OCI-LY1 (cell line): ENCODE data around the gene HLCS.

Experiments used
- H2AFZ ChIP-seq: fragments of 200-600 bp; sonication (generic), shearing (Covaris generic); 2 replicates; pipeline ENCODE4 v1.6.0; 2014; ENCODE audit warnings: antibody characterized with exemption, mild to moderate bottlenecking, low read length
- H3F3A ChIP-seq: fragments of 200-600 bp; sonication (generic), shearing (Covaris generic); 2 replicates; pipeline ENCODE4 v1.6.0; 2014; ENCODE audit warnings: mild to moderate bottlenecking, antibody characterized with exemption, low read length, moderate library complexity; ENCODE audit not compliant: insufficient read depth
- H3K27ac ChIP-seq: fragments of 200-600 bp; sonication (generic); 2 replicates; pipeline ENCODE4 v1.5.1; 2014; ENCODE audit warnings: low read length, mixed run types, mild to moderate bottlenecking, low read depth; ENCODE audit not compliant: poor library complexity, severe bottlenecking
- H3K27me3 ChIP-seq: fragments of 200-600 bp; sonication (generic); 2 replicates; pipeline ENCODE4 v1.6.0; 2014; ENCODE audit warnings: antibody characterized with exemption, mild to moderate bottlenecking, low read length, moderate library complexity; ENCODE audit not compliant: insufficient read depth
- H3K36me3 ChIP-seq: fragments of 200-600 bp; sonication (generic); 2 replicates; pipeline ENCODE4 v1.6.1; 2014; ENCODE audit warnings: mild to moderate bottlenecking, antibody characterized with exemption, low read length, moderate library complexity, mixed read lengths; ENCODE audit not compliant: insufficient read depth
- H3K4me1 ChIP-seq: fragments of 200-600 bp; sonication (generic); 2 replicates; pipeline ENCODE4 v1.5.1; 2014; ENCODE audit warnings: mild to moderate bottlenecking, low read length, moderate library complexity; ENCODE audit not compliant: insufficient read depth, severe bottlenecking
- H3K4me2 ChIP-seq: fragments of 200-600 bp; sonication (generic), shearing (Covaris generic); 2 replicates; pipeline ENCODE4 v1.6.1; 2014; ENCODE audit warnings: low read length
- H3K4me3 ChIP-seq: fragments of 200-600 bp; sonication (generic); 2 replicates; pipeline ENCODE4 v1.5.1; 2014; ENCODE audit warnings: low read length, low read depth, mild to moderate bottlenecking, mixed read lengths; ENCODE audit not compliant: poor library complexity, severe bottlenecking
- H3K79me2 ChIP-seq: fragments of 200-600 bp; shearing (Covaris generic); 2 replicates; pipeline ENCODE4 v1.6.1; 2016; ENCODE audit warnings: mixed run types, low read length, mixed read lengths; ENCODE audit not compliant: insufficient read depth
- H3K9ac ChIP-seq: fragments of 200-600 bp; sonication (generic), shearing (Covaris generic); 2 replicates; pipeline ENCODE4 v1.6.1; 2014; ENCODE audit warnings: mild to moderate bottlenecking, low read length, mixed read lengths
- H3K9me2 ChIP-seq: fragments of 200-600 bp; sonication (generic), shearing (Covaris generic); 2 replicates; pipeline ENCODE4 v1.6.1; 2014; ENCODE audit warnings: low read depth, mild to moderate bottlenecking, low read length, mixed read lengths
- H3K9me3 ChIP-seq: fragments of 200-600 bp; shearing (Covaris generic); 2 replicates; pipeline ENCODE4 v1.6.1; 2014; ENCODE audit warnings: low read length, mixed read lengths
- H4K20me1 ChIP-seq: fragments of 200-600 bp; sonication (generic), shearing (Covaris generic); 2 replicates; pipeline ENCODE4 v1.6.0; 2016; ENCODE audit warnings: mild to moderate bottlenecking, low read length; ENCODE audit not compliant: insufficient read depth
- EZH2 ChIP-seq: fragments of 200-600 bp; sonication (generic), shearing (Covaris generic); IDR thresholded peaks from 2 replicates; pipeline ENCODE4 v1.8.0; 2017; ENCODE audit warnings: borderline replicate concordance, mixed run types, mild to moderate bottlenecking, antibody characterized with exemption, low read length, moderate library complexity, mixed read lengths
- TF ChIP-seq, protein P1 (sequence below): fragments of 200-600 bp; sonication (generic), shearing (Covaris generic); IDR thresholded peaks from 2 replicates; pipeline ENCODE4 v1.5.1; 2017; ENCODE audit warnings: mild to moderate bottlenecking, antibody characterized with exemption, low read length, moderate library complexity, mixed read lengths

The HLCS gene

DNA sequence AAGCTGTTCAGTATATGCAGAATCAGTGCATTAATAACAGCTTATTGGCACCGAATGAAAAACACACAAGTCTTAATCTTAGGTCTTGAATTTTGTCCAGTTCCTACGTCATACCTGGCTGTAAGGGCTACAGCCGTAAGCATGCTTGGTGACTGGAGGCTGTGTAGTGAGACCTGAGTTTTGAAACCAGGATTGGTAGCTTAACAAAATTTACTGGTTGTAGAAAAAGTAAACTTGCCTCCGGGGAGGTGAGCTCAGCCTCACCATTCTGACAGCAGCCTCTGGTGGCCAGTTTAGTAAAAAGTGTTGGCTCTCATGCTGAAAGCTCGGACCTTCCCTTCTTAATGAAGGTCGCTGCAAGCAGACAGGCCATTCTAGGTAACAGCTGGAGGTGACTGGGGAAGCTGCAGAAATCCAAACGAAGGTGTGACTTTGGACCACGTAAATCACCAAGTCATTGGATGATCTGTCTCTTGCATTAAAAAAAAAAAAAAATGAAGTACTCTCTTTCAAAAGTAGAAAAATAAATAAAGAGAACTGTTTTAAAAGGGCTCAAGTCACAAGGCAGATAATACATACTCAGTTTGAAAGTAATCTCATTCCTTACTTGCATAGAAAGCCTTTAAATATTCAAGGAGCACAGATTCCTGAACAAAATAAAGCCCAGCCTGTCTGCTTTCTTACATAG lies 48.9 kb downstream of the HLCS start:
- H3F3A ChIP-seq, result no peaks in the 10 kb centered on the region
- H3K79me2 ChIP-seq, result no peaks in the 10 kb centered on the region
- no peak overlapping the region for H3K4me3 ChIP-seq
- TF ChIP-seq EZH2, result no peak
- TF ChIP-seq, protein P1, sequence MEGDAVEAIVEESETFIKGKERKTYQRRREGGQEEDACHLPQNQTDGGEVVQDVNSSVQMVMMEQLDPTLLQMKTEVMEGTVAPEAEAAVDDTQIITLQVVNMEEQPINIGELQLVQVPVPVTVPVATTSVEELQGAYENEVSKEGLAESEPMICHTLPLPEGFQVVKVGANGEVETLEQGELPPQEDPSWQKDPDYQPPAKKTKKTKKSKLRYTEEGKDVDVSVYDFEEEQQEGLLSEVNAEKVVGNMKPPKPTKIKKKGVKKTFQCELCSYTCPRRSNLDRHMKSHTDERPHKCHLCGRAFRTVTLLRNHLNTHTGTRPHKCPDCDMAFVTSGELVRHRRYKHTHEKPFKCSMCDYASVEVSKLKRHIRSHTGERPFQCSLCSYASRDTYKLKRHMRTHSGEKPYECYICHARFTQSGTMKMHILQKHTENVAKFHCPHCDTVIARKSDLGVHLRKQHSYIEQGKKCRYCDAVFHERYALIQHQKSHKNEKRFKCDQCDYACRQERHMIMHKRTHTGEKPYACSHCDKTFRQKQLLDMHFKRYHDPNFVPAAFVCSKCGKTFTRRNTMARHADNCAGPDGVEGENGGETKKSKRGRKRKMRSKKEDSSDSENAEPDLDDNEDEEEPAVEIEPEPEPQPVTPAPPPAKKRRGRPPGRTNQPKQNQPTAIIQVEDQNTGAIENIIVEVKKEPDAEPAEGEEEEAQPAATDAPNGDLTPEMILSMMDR, result peak; percentile 41
- H3K9me2 ChIP-seq, result no peaks in the 10 kb centered on the region
- H3K27me3 ChIP-seq, result no peaks in the 10 kb centered on the region
- no peak overlapping the region for H2AFZ ChIP-seq
- no peaks in the 10 kb centered on the region for H3K4me1 ChIP-seq
- no peaks in the 10 kb centered on the region for H3K36me3 ChIP-seq
- no peak overlapping the region for H3K9ac ChIP-seq
- H3K27ac ChIP-seq, result no peak overlapping the region
- no peaks in the 10 kb centered on the region for H4K20me1 ChIP-seq
- no peaks in the 10 kb centered on the region for H3K9me3 ChIP-seq
- no peak overlapping the region for H3K4me2 ChIP-seq

DNA sequence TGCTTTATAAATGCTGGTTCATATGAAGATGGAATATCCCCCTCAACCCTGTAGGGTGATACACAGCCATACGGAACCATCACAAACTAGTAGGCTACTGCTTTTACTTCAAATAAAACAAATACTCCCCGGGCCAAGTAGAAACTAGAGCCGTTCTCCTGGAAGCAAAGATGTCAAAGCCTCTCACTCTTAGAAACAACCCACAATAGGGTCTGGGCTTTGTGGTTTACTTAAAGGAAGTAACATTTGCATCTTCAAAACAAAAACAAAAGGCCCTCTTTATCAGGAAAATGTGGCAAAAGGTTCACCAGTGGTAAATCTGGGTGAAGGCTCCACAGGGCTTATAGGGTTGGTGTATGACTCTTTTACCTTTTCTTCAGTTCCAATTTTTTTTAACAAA lies 49.8 kb downstream of the HLCS start:
- TF ChIP-seq, protein P1, result no peak
- no peak for TF ChIP-seq EZH2
- no peak overlapping the region for H3K27ac ChIP-seq
- H3K4me2 ChIP-seq, result no peak overlapping the region

DNA sequence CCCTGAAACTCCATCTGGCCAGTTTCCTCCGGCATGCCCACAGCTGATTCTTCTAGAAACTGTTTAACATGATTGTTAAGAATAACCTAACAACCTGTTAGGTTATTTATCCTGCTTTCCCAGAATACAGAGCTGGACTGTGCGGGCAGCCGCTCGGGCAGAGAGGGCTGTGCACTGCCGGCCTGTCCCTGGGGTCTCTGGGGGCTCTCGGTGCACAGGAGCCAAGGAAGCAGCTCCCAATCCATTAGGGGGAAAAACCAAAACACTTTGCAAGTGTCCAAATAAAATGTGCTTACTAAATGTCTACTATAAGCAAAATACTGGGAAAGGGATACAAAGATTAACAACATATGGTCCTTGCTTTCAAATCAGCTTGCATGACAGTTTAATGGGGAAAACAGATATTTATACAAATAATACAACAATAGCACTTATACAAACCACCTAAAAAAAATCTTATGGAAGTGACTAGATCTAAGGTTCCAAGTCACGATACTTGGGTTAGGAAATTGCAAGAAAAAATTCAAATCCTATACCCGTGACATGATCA lies 50.7 kb downstream of the HLCS start:
- Histone ChIP-seq H3K9ac (no peak overlapping the region), H3K27ac (no peak overlapping the region), H3K79me2 (no peaks in the 10 kb centered on the region), H3F3A (no peaks in the 10 kb centered on the region), H3K4me3 (no peak overlapping the region), H3K9me3 (no peaks in the 10 kb centered on the region), H4K20me1 (no peaks in the 10 kb centered on the region), H3K4me1 (no peaks in the 10 kb centered on the region), H3K9me2 (no peaks in the 10 kb centered on the region), H2AFZ (no peak overlapping the region), H3K4me2 (no peak overlapping the region), H3K27me3 (no peaks in the 10 kb centered on the region), H3K36me3 (no peaks in the 10 kb centered on the region)
- no peak for TF ChIP-seq EZH2
- TF ChIP-seq, protein P1, result no peak

More for the DNA sequence above, 49.8 kb downstream of the HLCS start:
- no peaks in the 10 kb centered on the region for H3K27me3 ChIP-seq
- H3K9me2 ChIP-seq, result no peaks in the 10 kb centered on the region
- H3K9me3 ChIP-seq, result no peaks in the 10 kb centered on the region
- no peaks in the 10 kb centered on the region for H3K36me3 ChIP-seq
- H3K79me2 ChIP-seq, result no peaks in the 10 kb centered on the region
- no peak overlapping the region for H3K9ac ChIP-seq
- no peaks in the 10 kb centered on the region for H3K4me1 ChIP-seq
- no peaks in the 10 kb centered on the region for H4K20me1 ChIP-seq
- H3F3A ChIP-seq, result no peaks in the 10 kb centered on the region
- H3K4me3 ChIP-seq, result no peak overlapping the region
- H2AFZ ChIP-seq, result no peak overlapping the region
